ENCODE results near the gene CENPA.
"Not testable (repeated sequence)": the region's sequence is repeated elsewhere in the genome, so short reads cannot be mapped to it uniquely, and the experiment has no call there.

CENPA gene

GRCh38 chr2:26785431-26786206 lies at the start of gene CENPA:
TSS of gene CENPA (plus strand) at chr2:26786056. CDS start at chr2:26786197, 141 bp downstream.
- DNase-seq (ENCODE audit: low read depth, low spot score): peak; percentile 100

- no peak for DNase-seq (ENCODE audit: low read depth, low spot score)
These were observed 48.6 kb upstream of the CENPA start for GRCh38 chr2:26737221-26737620.

- DNase-seq (ENCODE audit: low read depth, low spot score): no peak
These were observed 47.4 kb upstream of the CENPA start for GRCh38 chr2:26738481-26738880.

GRCh38 chr2:26739514-26739913 lies 46.3 kb upstream of the CENPA start:
- DNase-seq (ENCODE audit: low read depth, low spot score): no peak

GRCh38 chr2:26740346-26740745 lies 45.5 kb upstream of the CENPA start:
- no peak for DNase-seq (ENCODE audit: low read depth, low spot score)

- DNase-seq (ENCODE audit: low read depth, low spot score): no peak
These were observed 45.0 kb upstream of the CENPA start for GRCh38 chr2:26740890-26741302.

GRCh38 chr2:26742048-26742770 lies 43.6 kb upstream of the CENPA start:
- no peak for DNase-seq (ENCODE audit: low read depth, low spot score)

GRCh38 chr2:26743852-26744251 lies 42.0 kb upstream of the CENPA start:
- DNase-seq (ENCODE audit: low read depth, low spot score): no peak

GRCh38 chr2:26744953-26745352 lies 40.9 kb upstream of the CENPA start:
- no peak for DNase-seq (ENCODE audit: low read depth, low spot score)

GRCh38 chr2:26745609-26746327 lies 40.1 kb upstream of the CENPA start:
- DNase-seq (ENCODE audit: low read depth, low spot score): peak; percentile 89

- no peak for DNase-seq (ENCODE audit: low read depth, low spot score)
These were observed 38.9 kb upstream of the CENPA start for GRCh38 chr2:26746934-26747333.

- not testable (repeated sequence) for DNase-seq (ENCODE audit: low read depth, low spot score)
These were observed 36.0 kb upstream of the CENPA start for GRCh38 chr2:26749787-26750420.

GRCh38 chr2:26750467-26750866 lies 35.4 kb upstream of the CENPA start:
- not testable (repeated sequence) for DNase-seq (ENCODE audit: low read depth, low spot score)

GRCh38 chr2:26752656-26753055 lies 33.2 kb upstream of the CENPA start:
- no peak for DNase-seq (ENCODE audit: low read depth, low spot score)

- DNase-seq (ENCODE audit: low read depth, low spot score): no peak
These were observed 31.3 kb upstream of the CENPA start for GRCh38 chr2:26754539-26754938.

- DNase-seq (ENCODE audit: low read depth, low spot score): no peak
These were observed 30.7 kb upstream of the CENPA start for GRCh38 chr2:26754972-26755670.

GRCh38 chr2:26756337-26756736 lies 29.5 kb upstream of the CENPA start:
- no peak for DNase-seq (ENCODE audit: low read depth, low spot score)

- peak; percentile 97 for DNase-seq (ENCODE audit: low read depth, low spot score)
These were observed 27.7 kb upstream of the CENPA start for GRCh38 chr2:26757873-26758789.

GRCh38 chr2:26758790-26759321 lies 27.0 kb upstream of the CENPA start:
- no peak for DNase-seq (ENCODE audit: low read depth, low spot score)

- DNase-seq (ENCODE audit: low read depth, low spot score): no peak
These were observed 26.0 kb upstream of the CENPA start for GRCh38 chr2:26759845-26760244.
